ENCODE measurements around the gene NTM.

NTM gene

GRCh38 chr11:131957201-131957600 lies 586.8 kb downstream of the NTM start:
- Histone ChIP-seq H3K9ac (ENCODE audit: low read length) (no peak overlapping the region), H4K20me1 (ENCODE audit: insufficient read depth, low read length) (no peaks in the 10 kb centered on the region), H3K27me3 (ENCODE audit: low read depth, low read length) (peaks cover 16% of the 10 kb centered on the region), H3K79me2 (ENCODE audit: low read length) (no peaks in the 10 kb centered on the region), H3K27ac (ENCODE audit: low read length) (no peak overlapping the region), H3K9me3 (ENCODE audit: insufficient read depth, low read length) (no peaks in the 10 kb centered on the region), H3K4me3 (ENCODE audit: low read length) (no peak overlapping the region), H3K36me3 (replicated peaks; ENCODE audit: low read depth, low read length) (no peaks in the 10 kb centered on the region), H3K4me2 (ENCODE audit: low read length) (no peak overlapping the region), H3K4me1 (ENCODE audit: low read length) (peaks cover 10% of the 10 kb centered on the region), H2AFZ (ENCODE audit: low read depth, low read length) (no peak overlapping the region)
- TF ChIP-seq EZH2phosphoT487 (IDR thresholded peaks at IDR 0.05; ENCODE audit: low read depth), result no peak
- no peak for TF ChIP-seq CTCF (IDR thresholded peaks at IDR 0.05; ENCODE audit: low read depth, low read length)

- Histone ChIP-seq H3K27me3 (ENCODE audit: low read depth, low read length) (peaks cover 22% of the 10 kb centered on the region), H3K4me2 (ENCODE audit: low read length) (no peak overlapping the region), H2AFZ (ENCODE audit: low read depth, low read length) (no peak overlapping the region), H3K79me2 (ENCODE audit: low read length) (no peaks in the 10 kb centered on the region), H3K4me1 (ENCODE audit: low read length) (peaks cover 10% of the 10 kb centered on the region), H3K4me3 (ENCODE audit: low read length) (no peak overlapping the region), H3K9ac (ENCODE audit: low read length) (no peak overlapping the region), H3K9me3 (ENCODE audit: insufficient read depth, low read length) (no peaks in the 10 kb centered on the region), H3K27ac (ENCODE audit: low read length) (no peak overlapping the region), H4K20me1 (ENCODE audit: insufficient read depth, low read length) (no peaks in the 10 kb centered on the region), H3K36me3 (replicated peaks; ENCODE audit: low read depth, low read length) (no peaks in the 10 kb centered on the region)
- TF ChIP-seq CTCF (IDR thresholded peaks at IDR 0.05; ENCODE audit: low read depth, low read length) (no peak), EZH2phosphoT487 (IDR thresholded peaks at IDR 0.05; ENCODE audit: low read depth) (no peak)
These were observed 587.5 kb downstream of the NTM start for GRCh38 chr11:131957875-131958274.

- Histone ChIP-seq H3K9me3 (ENCODE audit: insufficient read depth, low read length) (no peaks in the 10 kb centered on the region), H3K4me2 (ENCODE audit: low read length) (no peak overlapping the region), H3K36me3 (replicated peaks; ENCODE audit: low read depth, low read length) (no peaks in the 10 kb centered on the region), H3K27ac (ENCODE audit: low read length) (no peak overlapping the region), H3K4me3 (ENCODE audit: low read length) (no peak overlapping the region), H2AFZ (ENCODE audit: low read depth, low read length) (no peak overlapping the region), H3K9ac (ENCODE audit: low read length) (no peak overlapping the region), H4K20me1 (ENCODE audit: insufficient read depth, low read length) (no peaks in the 10 kb centered on the region), H3K79me2 (ENCODE audit: low read length) (no peaks in the 10 kb centered on the region), H3K4me1 (ENCODE audit: low read length) (no peaks in the 10 kb centered on the region), H3K27me3 (ENCODE audit: low read depth, low read length) (peaks cover 16% of the 10 kb centered on the region)
- no peak for TF ChIP-seq CTCF (IDR thresholded peaks at IDR 0.05; ENCODE audit: low read depth, low read length)
- no peak for TF ChIP-seq EZH2phosphoT487 (IDR thresholded peaks at IDR 0.05; ENCODE audit: low read depth)
These were observed 592.4 kb downstream of the NTM start for GRCh38 chr11:131962818-131963217.

GRCh38 chr11:131964698-131965483 lies 594.5 kb downstream of the NTM start:
- Histone ChIP-seq H2AFZ (ENCODE audit: low read depth, low read length) (no peak overlapping the region), H3K4me1 (ENCODE audit: low read length) (no peaks in the 10 kb centered on the region), H3K9ac (ENCODE audit: low read length) (no peak overlapping the region), H3K9me3 (ENCODE audit: insufficient read depth, low read length) (no peaks in the 10 kb centered on the region), H3K36me3 (replicated peaks; ENCODE audit: low read depth, low read length) (no peaks in the 10 kb centered on the region), H3K4me3 (ENCODE audit: low read length) (no peak overlapping the region), H4K20me1 (ENCODE audit: insufficient read depth, low read length) (no peaks in the 10 kb centered on the region), H3K27me3 (ENCODE audit: low read depth, low read length) (peaks cover 16% of the 10 kb centered on the region), H3K4me2 (ENCODE audit: low read length) (no peak overlapping the region), H3K27ac (ENCODE audit: low read length) (no peak overlapping the region), H3K79me2 (ENCODE audit: low read length) (no peaks in the 10 kb centered on the region)
- no peak for TF ChIP-seq CTCF (IDR thresholded peaks at IDR 0.05; ENCODE audit: low read depth, low read length)
- TF ChIP-seq EZH2phosphoT487 (IDR thresholded peaks at IDR 0.05; ENCODE audit: low read depth), result no peak

All from OCI-LY3 (cell line).